ENCODE measurements around the gene DAPK1. TPM values are rescaled to one million over a fixed set of nuclear protein-coding genes. Genes with fewer than 3 reads are reported as not detected.

DAPK1 gene
- total RNA-seq, 1 experiment from 2014 or later, result not detected

DNA sequence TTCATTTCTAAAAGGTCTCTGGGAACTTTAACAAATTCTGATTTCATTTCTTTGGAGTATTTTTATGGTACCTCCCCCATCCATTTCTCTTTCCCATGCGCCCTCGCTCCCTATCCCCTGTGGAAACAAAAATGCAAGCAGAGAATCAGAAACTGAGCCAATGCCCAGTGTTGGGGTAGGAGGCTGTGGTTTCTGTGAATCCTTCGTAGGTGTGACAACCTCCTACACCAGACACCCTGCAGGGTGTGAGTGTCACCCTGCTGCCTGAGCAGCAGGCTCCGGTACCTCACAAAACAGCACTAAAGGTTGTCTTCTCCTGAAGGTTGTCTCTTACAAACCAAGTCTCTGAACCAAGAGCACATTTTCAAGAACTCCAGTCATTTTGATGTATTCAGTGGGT, 124.4 kb downstream of the DAPK1 start:
- DNase-seq (ENCODE audit: low spot score), result no peak
- in situ Hi-C loops (cut with HindIII; ENCODE audit: low sequenced_read_pairs), result no loop called here

DNA sequence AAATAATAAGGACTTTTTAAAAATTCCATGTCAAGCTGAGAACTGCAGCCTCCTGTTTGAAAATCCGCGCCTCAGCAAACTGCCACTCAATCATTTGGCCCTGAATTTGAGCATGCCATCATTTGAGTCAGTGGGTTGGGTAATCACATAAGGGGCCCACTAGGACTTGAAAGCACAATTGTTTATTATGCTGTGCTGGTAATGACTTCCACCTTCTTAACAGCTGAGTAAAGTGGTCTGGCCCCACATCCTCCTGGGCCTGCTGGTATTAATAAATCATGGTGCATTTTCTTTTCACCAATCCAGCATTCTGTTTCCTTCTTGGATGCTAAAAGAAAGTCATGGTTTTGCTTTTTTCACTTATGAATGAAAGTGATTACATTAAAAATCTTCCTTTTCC, 125.3 kb downstream of the DAPK1 start:
- DNase-seq (ENCODE audit: low spot score), result no peak
- in situ Hi-C loops (cut with HindIII; ENCODE audit: low sequenced_read_pairs), result no loop called here

DNA sequence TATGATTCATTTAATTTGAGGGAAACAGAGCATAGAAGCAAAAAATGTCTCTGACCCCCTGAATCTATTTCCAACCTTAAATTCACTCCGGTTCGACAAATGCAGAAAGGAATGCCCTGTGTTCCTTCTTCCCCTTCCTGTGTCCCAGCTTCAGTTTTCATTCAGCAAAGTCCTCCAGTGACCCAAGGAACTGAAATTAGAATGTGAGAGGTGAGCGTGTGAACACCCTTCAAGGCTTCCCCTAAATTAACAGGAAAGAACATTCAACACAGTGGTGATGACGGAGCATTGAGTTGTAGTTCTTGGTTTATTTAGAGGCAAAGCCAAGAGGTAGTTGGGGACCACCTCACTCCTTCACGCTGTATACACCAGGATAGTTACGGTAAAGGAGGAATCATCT, 130.7 kb downstream of the DAPK1 start:
- no peak for DNase-seq (ENCODE audit: low spot score)
- in situ Hi-C loops (cut with HindIII; ENCODE audit: low sequenced_read_pairs), result no loop called here

DNA sequence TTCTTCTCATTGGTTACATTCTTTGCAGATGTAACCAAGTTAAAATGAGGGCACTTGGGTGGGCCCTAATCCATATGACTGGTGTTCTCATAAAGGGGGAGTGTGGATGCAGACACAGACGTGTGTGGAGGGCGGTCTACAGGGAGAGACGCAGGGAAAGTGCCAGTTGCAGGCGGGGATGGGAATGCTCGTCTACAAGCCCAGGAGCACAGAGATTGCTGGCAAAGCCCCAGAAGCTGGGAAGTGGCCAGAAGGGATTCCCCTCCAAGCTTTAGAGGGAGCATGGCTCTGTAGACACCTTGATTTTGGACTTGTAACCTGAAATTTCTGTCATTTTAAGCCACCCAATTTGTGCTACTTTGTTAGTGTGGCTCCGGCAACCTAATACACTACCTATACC, 131.4 kb downstream of the DAPK1 start:
- DNase-seq (ENCODE audit: low spot score), result no peak
- in situ Hi-C loops (cut with HindIII; ENCODE audit: low sequenced_read_pairs), result no loop called here

DNA sequence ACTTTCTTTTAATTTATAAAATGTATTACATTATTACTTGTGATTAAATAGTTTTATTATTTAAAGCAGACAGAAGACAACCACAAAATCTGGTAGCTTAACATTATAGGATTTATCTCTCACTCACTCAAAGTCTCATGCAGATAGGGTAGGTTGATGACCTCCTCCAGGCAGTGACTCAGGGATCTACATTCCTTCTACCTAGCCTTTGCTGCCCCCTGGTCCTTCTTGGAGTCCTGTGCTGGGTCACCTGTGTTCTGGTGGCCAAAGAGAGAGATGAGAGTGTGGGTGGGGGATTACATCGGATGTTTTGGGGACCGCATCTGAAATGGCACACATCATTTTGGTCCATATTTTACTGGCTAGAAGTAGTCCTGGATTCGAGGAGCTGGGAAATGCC, 132.6 kb downstream of the DAPK1 start:
- DNase-seq (ENCODE audit: low spot score), result no peak
- in situ Hi-C loops (cut with HindIII; ENCODE audit: low sequenced_read_pairs), result no loop called here

DNA sequence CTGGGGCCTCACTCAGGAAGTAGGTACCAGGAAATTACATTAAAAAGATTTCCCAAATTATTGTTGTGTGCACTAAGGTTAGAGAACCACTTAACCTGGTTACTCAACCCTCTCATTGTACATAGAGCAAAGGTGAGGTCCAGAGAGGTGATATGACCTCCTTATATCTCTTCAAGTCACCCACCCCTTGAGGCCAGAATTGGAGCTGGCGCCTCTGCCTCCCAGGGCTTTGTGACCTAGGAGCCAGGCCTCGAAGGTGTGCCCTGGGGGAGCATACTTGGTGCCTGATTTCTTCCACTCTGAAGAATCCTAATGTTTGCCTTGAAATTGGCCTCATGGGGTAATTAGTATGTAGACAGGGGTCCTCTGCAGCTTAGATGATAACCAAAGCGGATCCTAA, 133.2 kb downstream of the DAPK1 start:
- in situ Hi-C loops (cut with HindIII; ENCODE audit: low sequenced_read_pairs), result no loop called here
- DNase-seq (ENCODE audit: low spot score), result no peak

DNA sequence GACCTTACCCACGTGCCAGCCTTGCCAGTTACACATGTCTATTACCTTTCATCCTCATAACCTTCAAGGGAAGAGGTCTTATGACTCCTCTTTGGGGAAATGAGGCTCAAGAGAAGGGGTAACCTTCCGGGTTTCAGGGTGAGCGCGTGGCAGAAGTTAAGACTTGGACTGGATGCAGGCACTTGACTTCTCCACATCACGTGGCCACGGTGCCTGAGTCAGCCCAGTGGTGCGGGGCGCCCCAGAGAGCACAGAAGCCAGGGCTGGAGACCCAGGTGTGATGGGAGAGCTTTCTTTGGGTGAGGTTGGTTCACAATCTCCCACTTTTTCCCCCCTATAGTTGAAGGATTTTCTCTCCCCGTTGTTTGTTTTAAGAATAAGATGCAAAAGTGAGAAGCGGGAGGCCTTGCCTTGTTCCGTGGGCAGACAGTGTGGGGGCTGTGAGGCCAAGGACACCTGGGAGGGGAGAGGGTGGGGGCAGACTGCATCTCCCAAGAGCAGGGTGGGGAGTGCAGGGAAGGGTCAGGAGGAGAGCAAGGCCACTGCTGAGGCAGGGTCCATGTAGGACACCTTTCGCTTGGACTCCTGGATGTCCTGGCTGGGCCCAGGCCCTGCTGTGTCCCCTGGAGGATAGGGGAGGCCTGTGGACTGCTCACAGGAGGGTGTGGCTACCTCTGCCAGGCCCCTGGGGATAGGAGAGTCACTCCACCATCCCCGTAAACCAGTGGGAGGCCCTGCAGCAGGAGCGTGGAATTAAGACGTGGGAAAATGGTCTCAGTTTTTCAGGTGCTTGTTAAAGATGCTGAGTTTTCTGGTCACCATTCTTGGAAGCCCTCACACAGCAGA, 138.2 kb downstream of the DAPK1 start:
- DNase-seq (ENCODE audit: low spot score), result no peak
- in situ Hi-C loops (cut with HindIII; ENCODE audit: low sequenced_read_pairs), result no loop called here

DNA sequence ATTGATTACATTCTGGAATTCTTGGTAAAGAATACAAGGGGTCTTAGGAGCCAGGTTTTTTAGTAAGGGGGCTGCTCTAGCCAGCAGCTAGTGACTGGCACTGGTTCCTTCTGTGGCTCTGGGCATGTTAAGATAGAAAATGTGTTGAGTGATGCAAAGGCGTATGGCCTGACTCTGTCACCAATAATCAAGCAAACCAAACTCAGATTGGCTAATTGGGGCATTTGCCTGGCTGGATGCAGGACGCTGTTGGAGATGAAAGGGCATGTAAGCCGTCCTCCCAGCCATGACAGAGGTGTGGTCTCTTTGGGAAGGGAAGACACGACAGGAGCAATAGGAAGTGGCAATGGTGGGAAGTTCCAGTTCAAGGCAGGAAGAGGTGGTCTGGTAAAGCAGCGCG, 140.6 kb downstream of the DAPK1 start:
- in situ Hi-C loops (cut with HindIII; ENCODE audit: low sequenced_read_pairs), result no loop called here

DNA sequence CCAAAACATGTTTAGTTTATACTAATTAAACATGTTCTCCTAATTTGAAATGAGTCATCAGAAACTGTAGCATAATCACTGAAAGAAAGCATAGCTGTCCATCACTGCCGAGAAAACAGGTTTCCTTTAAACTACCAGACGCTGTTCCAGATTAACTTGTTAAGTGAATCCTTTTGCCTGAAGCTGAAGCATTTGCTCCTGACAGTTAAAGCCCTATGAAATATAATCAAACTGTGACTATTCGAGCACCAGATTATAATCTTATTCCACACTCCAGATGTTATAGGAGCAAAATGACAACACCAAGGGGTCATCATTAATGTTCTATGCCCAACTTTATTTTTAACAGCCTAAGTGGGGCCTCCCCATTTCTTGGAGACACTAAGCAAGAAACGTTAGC, 142.3 kb downstream of the DAPK1 start:
- no peak for DNase-seq (ENCODE audit: low spot score)
- in situ Hi-C loops (cut with HindIII; ENCODE audit: low sequenced_read_pairs), result no loop called here

More for the DNA sequence above, 140.6 kb downstream of the DAPK1 start:
- DNase-seq (ENCODE audit: low spot score), result no peak

DNA sequence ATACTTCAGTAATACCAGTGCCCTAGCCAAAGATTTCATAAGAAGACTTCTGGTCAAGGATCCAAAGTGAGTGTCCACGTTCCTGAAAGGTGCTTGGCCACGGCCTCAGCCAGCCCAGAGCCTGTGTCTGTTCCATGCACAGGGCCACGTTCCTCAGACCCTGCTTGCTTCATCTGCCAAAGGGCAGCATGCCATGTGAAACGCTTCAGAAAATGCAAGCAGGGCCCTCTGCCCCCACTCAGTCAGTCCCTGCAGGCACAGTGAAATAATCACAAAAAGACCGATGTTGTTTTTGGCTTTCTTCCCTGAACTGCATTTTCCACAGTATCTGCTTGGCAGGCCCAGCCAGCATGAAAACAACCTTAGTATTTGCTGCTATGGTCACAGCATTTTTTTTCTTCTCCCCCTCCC, 142.7 kb downstream of the DAPK1 start:
- DNase-seq (ENCODE audit: low spot score), result peak; percentile 4
- in situ Hi-C loops (cut with HindIII; ENCODE audit: low sequenced_read_pairs), result no loop called here

DNA sequence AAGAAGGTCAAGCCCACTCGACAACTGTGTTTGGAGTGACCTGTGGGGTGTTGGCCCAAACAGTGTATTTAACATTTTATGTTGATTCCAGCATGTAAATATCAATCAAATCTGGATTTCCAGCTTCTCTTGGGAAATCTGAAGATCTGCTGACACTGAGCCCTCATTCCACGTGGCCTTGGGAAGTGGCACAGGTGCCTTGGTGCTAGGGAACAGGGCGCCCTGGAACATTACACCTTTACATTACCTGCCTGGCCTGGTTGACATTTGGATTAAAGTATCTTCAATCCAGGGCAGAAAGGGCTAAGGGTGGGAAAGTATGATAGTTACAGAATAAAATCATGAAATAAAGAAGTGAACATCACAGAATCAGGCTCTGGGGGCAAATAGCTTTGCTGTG, 143.4 kb downstream of the DAPK1 start:
- no peak for DNase-seq (ENCODE audit: low spot score)

DNA sequence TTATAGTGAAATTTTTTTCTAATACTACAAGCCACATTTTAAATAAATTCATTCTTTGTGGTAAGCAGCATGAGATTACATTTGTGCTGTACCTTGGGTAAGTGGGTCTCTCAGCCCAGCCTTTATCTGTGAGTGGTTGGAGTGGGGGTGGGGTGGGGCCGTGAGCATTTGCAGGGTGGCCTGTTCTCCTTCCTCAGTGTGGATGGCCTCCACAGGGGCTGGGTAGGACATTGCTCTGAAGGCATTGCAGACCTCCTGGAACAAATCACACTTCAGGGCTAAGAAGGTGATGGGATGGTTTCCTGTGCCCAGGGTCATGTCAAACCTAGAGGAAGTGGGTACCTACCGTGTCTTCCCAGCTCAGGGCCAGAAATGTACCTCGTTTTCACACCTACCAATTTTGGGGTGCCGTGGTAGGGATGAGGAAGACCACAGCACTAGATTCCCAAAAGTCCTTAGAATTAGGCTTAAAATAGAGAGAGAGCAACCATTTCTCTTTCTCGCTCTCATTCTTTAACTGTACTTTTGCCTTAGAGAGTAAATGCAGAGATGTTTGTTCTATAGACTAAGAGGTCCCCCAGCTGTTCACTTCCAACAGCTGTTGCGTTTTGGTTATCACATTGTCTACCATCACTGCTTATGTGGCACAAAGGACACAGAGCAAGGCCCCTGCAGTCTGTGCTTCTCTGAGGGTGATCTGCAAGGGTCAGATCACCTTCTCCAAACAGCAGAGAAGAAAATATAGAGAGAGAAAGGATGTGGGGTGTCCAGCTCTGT, 144.9 kb downstream of the DAPK1 start:
- in situ Hi-C loops (cut with HindIII; ENCODE audit: low sequenced_read_pairs), result no loop called here
- no peak for DNase-seq (ENCODE audit: low spot score)

More for the DNA sequence above, 143.4 kb downstream of the DAPK1 start:
- in situ Hi-C loops (cut with HindIII; ENCODE audit: low sequenced_read_pairs), result no loop called here

DNA sequence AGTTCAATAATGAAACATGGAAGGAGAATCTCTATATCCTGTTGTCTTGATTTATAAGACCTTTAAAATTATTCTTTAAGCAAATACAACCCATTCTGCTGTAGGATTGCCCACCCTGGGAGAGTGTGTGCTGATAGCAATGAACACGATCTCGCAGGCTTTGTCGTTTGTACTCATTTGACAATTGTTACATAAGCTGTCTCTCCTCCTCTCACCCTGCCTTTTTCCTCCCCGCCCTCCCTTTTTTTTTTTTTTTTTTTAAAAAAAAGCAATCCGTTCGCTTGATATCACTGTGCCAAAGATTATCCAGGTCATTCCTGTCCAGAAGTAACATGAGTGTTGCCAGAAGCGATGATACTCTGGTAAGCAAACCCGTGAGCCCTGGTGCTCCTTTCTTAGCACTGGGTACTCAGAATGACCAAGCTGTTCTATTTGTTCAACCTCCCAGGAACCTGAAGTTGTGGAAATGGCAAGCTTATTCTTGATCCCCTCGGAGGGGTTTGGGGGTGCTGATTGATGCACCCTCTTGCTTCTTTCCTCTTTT, 145.5 kb downstream of the DAPK1 start:
- DNase-seq (ENCODE audit: low spot score), result peak; percentile 5
- in situ Hi-C loops (cut with HindIII; ENCODE audit: low sequenced_read_pairs), result no loop called here

DNA sequence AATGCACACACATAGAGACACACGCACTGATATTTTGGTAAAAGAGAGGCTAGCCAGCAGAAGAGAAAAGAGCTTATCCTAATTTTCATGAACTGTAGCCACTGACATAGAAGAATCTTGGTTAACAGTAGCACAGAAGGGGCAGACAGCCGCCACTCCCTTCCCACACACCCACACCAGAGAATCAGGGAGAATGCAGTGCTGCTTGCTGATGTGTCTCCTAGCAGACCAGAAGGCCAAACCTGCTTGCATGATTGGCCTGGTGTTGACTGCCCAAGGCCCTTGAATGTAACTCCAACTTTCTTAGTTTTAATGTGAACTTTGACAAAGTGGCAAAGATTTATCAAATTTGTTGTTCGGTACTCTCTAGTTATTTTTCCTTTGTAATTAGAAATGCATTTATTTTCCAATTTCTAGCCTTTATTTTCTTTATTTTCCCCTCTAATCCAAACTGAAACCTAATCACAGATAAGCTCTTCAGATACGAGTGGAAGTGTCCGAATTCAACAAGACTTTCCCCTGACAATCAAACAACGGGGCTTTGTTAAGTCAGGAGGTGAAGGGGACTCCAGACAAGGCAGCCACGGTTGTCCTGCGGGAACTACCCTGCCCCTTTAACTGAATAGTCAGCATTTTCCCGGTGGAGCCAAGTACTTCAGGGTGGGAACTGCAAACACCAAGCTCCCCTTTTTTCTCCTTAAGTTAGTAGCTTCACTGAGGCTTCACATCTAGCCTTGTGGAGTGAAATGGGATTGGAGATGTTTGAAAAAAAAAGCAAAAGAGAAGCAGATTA, 146.3 kb downstream of the DAPK1 start:
- no peak for DNase-seq (ENCODE audit: low spot score)
- in situ Hi-C loops (cut with HindIII; ENCODE audit: low sequenced_read_pairs), result no loop called here

DNA sequence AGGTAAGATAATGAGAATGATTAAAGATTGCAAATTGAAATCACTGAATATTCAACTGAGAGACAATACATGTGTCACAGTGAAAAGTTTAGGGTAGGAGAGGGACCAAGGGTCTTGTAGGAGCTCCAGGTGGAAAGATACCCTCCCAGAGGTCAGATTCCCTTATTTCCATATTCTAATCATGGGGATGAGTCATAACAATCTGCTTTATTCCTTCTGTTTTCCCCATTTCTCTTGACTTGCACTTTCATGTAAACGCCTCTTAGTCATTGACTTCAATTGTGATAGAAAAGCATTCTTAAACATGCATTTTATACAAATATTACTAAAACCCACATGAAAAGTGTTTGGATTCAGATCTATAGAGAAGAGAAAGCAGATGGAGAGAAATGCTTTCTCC, 147.0 kb downstream of the DAPK1 start:
- in situ Hi-C loops (cut with HindIII; ENCODE audit: low sequenced_read_pairs), result no loop called here
- no peak for DNase-seq (ENCODE audit: low spot score)

DNA sequence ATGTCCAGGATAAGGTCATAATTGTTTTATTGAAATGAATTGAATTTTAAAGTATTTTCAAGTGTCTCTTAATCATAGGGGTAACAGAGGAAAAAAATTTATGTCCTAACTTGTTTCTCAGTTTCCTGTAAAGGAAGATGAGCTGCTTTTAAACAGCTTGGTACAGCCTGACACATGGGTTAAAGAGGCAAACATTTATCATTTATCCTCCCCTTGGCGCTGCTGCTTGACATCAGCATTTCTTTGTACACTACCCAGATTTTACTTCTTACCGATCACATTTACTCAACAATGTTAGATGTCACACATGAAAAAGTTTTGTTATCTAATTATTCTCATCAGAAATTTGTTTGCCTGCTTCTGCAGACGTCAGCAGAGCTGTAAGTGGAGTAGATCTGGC, 148.9 kb downstream of the DAPK1 start:
- in situ Hi-C loops (cut with HindIII; ENCODE audit: low sequenced_read_pairs), result no loop called here
- no peak for DNase-seq (ENCODE audit: low spot score)

DNA sequence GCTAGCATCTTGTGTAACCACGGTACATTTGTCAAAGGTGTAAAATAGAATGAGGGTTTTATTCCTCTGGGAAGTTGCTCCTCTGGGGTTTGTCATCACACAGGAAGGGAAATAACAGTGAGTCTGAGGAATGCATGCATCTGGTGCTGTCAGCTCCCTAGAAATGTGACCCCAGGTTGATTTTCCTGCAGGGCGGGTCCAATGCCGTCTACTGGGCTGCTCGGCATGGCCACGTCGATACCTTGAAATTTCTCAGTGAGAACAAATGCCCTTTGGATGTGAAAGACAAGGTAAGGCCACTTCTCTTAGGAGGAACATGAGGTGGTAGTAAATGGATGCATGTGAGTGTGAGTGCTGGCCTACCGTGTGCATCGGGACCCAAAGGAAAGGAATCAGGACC, 149.4 kb downstream of the DAPK1 start:
- DNase-seq (ENCODE audit: low spot score), result no peak
- in situ Hi-C loops (cut with HindIII; ENCODE audit: low sequenced_read_pairs), result no loop called here

DNA sequence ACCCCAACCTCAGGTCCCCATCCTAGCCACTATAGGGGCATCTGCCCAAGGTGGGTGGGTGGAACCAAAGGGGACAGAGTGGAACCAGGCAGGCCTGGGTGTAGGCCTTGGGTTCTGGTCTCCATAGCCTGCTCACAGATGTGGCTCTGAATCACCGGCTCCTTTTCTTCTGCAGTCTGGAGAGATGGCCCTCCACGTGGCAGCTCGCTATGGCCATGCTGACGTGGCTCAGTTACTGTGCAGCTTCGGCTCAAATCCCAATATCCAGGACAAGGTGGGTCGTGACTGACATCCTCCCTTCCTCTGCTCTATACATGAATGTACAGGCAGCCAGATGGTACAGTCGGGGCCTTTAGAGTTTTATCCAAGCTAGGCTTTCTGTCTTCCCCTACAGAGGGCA, 150.9 kb downstream of the DAPK1 start:
- DNase-seq (ENCODE audit: low spot score), result no peak
- in situ Hi-C loops (cut with HindIII; ENCODE audit: low sequenced_read_pairs), result no loop called here

DNA sequence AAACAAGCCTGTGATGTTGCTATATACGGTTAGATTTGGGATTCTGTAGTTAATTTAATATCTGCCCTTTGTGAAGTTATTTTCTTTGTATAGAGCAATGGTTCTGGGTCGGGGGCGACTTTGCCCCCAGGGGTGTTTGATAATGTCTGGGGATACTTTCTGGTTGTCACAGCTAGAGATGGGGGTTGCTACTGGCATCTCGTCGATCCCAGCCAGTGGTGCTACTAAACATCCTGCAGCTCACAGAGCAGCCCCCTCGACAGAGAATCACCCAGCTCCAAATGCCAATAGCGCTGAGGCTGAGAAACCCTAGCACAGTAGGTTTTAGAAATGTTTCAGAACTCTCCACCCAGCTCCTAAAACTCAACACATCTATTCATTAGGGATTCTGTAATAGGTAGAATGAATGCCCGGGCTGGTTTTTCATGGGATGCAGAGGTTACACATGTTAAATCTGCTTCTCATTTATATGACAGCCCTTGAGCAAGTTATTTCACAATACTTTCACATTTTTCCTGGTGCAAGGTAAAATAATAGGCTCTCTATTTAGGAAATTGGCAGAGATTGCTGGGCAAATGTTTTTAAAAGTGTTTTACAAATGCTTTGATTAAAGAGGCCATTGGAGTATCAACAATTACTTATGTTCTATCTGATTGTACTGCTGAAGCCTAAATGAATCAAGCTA, 153.1 kb downstream of the DAPK1 start:
- in situ Hi-C loops (cut with HindIII; ENCODE audit: low sequenced_read_pairs), result no loop called here
- no peak for DNase-seq (ENCODE audit: low spot score)

Measured in G401 (cell line).